OCI-LY3 (cell line): ENCODE data around the gene ZNF304.

Experiments
- H2AFZ ChIP-seq: fragments of 200-600, 300-600 bp; shearing (Covaris generic); 2 replicates; pipeline ENCODE4 v1.6.0; 2014; ENCODE audit warnings: antibody characterized with exemption, low read depth, low read length
- H3K27ac ChIP-seq: fragments of 200-600, 300-600 bp; sonication (generic); 2 replicates; pipeline ENCODE4 v1.5.1; 2014; ENCODE audit warnings: mild to moderate bottlenecking, low read length, moderate library complexity, mixed read lengths
- H3K27me3 ChIP-seq: fragments of 200-600, 300-600 bp; sonication (generic); 2 replicates; pipeline ENCODE4 v1.6.1; 2014; ENCODE audit warnings: low read depth, low read length, mixed read lengths
- H3K36me3 ChIP-seq: fragments of 200-600, 300-600 bp; sonication (generic); replicated peaks from 2 replicates; pipeline ENCODE3; 2014; ENCODE audit warnings: low read depth, low read length, mixed read lengths
- H3K4me1 ChIP-seq: fragments of 300-600, 200-600 bp; sonication (generic); 2 replicates; pipeline ENCODE4 v1.6.1; 2014; ENCODE audit warnings: low read length, mixed read lengths
- H3K4me2 ChIP-seq: fragments of 200-600, 300-600 bp; sonication (generic); 2 replicates; pipeline ENCODE4 v1.6.1; 2014; ENCODE audit warnings: low read length, mixed read lengths
- H3K4me3 ChIP-seq: fragments of 300-600, 200-600 bp; sonication (generic); 2 replicates; pipeline ENCODE4 v1.5.1; 2014; ENCODE audit warnings: antibody characterized with exemption, mild to moderate bottlenecking, low read length, moderate library complexity
- H3K79me2 ChIP-seq: fragments of 300-600, 200-600 bp; shearing (Covaris generic); 2 replicates; pipeline ENCODE4 v1.6.1; 2014; ENCODE audit warnings: mild to moderate bottlenecking, low read length, mixed read lengths
- H3K9ac ChIP-seq: fragments of 300-600, 200-600 bp; shearing (Covaris generic); 2 replicates; pipeline ENCODE4 v1.6.0; 2014; ENCODE audit warnings: mild to moderate bottlenecking, low read length, moderate library complexity
- H3K9me3 ChIP-seq: fragments of 200-600, 300-600 bp; shearing (Covaris generic); 2 replicates; pipeline ENCODE4 v1.6.1; 2014; ENCODE audit warnings: low read length, mixed read lengths; ENCODE audit not compliant: insufficient read depth
- H4K20me1 ChIP-seq: fragments of 200-600, 300-600 bp; sonication (generic); 2 replicates; pipeline ENCODE4 v1.6.1; 2016; ENCODE audit warnings: low read length, mixed read lengths; ENCODE audit not compliant: insufficient read depth
- EZH2phosphoT487 ChIP-seq: fragments of 200-600 bp; shearing (Covaris generic); IDR thresholded peaks from 2 replicates; pipeline ENCODE4 v1.6.1; 2018; ENCODE audit warnings: antibody characterized with exemption, mixed run types, low read depth
- TF ChIP-seq, protein P1 (sequence below): fragments of 200-600, 300-600 bp; sonication (generic); IDR thresholded peaks from 2 replicates; pipeline ENCODE4 v1.5.1; 2014; ENCODE audit warnings: antibody characterized with exemption, low read length, low read depth

ZNF304 gene

DNA sequence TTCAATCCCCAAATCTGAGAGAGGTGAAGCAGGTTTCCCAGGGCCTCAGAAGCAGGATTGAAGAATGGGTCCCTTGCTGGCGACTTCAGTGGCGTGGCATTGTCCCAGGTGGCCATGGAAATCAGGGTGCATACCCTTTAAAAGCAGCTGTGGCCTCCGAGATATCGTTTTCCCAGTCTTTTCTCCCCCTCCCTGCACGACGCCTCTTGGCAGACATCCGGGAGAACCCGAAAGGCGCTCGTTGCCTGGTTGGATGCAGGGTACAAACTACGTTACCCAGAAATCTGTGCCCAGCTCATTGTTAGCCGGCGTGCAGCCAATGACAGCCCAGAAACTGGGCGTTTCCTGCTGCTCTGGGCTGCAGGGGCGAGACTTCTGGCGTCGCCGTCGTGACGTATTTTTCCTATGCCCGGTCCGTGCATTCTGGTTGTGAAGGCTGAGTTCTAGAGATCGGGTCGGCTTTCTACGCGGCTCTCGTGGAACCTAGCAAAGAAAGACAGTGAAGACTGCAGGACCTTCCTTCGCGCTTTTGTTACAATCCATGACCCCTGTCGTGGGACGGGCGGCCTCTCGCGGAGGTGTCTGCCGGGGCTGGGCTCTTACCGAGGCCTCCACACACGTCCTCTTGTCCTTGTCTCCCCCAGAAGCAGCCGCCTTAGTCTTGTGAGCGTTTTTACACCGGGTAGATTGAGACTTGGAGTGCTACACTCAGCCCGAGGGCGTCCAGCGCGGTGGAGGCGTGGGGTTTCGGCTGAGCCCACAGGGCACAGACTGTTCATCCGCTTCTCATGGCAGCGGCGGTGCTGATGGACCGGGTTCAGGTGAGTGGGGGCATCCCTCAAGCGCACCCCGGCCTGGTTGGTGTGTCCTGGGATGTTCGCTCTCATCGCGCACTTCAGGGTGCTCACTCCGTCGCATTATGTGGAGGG lies at the start of gene ZNF304:
TSS of gene ZNF304 (plus strand) at position 395 of the 929 bp plus-strand sequence. CDS start at position 789, 394 bp downstream.
- Histone ChIP-seq H3K27me3 (no peaks in the 10 kb centered on the region), H3K27ac (no peak within 1 kb of the TSS), H2AFZ (peak within 1 kb of the TSS; percentile 69), H3K4me2 (peak within 1 kb of the TSS; percentile 92), H3K36me3 (peaks cover 17% of the 10 kb centered on the region), H3K79me2 (peaks cover 27% of the 10 kb centered on the region), H3K4me3 (peak within 1 kb of the TSS; percentile 93), H3K9ac (peak within 1 kb of the TSS; percentile 80), H3K9me3 (no peaks in the 10 kb centered on the region), H4K20me1 (no peaks in the 10 kb centered on the region; the same call in 1 of the 2 replicates), H3K4me1 (peaks cover 16% of the 10 kb centered on the region)
- TF ChIP-seq, protein P1, sequence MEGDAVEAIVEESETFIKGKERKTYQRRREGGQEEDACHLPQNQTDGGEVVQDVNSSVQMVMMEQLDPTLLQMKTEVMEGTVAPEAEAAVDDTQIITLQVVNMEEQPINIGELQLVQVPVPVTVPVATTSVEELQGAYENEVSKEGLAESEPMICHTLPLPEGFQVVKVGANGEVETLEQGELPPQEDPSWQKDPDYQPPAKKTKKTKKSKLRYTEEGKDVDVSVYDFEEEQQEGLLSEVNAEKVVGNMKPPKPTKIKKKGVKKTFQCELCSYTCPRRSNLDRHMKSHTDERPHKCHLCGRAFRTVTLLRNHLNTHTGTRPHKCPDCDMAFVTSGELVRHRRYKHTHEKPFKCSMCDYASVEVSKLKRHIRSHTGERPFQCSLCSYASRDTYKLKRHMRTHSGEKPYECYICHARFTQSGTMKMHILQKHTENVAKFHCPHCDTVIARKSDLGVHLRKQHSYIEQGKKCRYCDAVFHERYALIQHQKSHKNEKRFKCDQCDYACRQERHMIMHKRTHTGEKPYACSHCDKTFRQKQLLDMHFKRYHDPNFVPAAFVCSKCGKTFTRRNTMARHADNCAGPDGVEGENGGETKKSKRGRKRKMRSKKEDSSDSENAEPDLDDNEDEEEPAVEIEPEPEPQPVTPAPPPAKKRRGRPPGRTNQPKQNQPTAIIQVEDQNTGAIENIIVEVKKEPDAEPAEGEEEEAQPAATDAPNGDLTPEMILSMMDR = no peak
- TF ChIP-seq EZH2phosphoT487 = no peak

DNA sequence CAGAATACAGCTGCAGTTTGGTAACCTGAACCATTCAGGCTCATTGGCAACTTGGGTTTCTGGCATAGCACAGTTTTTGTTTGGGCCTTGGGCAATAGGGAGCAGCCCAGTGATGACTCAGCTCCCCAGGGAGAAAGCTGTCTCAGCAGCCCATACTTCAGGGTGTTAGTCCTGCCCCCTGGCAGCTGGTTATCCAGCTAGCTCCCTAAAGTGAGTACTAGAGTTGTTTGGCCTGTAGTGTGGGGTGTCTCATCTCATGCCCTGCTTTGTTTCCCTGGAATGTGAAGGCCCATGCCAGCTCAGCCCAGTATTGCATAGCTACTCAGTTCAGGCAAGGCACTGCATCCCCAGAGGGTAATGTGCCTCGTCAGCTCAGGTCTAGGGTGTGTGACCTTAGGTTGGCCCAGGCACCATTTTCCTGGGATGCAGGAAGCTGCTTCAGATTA lies 49.0 kb upstream of the ZNF304 start:
- Histone ChIP-seq H3K79me2 (peaks cover 68% of the 10 kb centered on the region), H3K9ac (no peak overlapping the region), H3K27me3 (no peaks in the 10 kb centered on the region), H3K4me2 (no peak overlapping the region), H3K9me3 (no peaks in the 10 kb centered on the region), H3K4me1 (no peaks in the 10 kb centered on the region), H3K27ac (no peak overlapping the region), H2AFZ (no peak overlapping the region), H3K4me3 (no peak overlapping the region), H4K20me1 (peaks cover 58% of the 10 kb centered on the region), H3K36me3 (peaks cover 62% of the 10 kb centered on the region)
- TF ChIP-seq, protein P1 = no peak
- no peak for TF ChIP-seq EZH2phosphoT487

DNA sequence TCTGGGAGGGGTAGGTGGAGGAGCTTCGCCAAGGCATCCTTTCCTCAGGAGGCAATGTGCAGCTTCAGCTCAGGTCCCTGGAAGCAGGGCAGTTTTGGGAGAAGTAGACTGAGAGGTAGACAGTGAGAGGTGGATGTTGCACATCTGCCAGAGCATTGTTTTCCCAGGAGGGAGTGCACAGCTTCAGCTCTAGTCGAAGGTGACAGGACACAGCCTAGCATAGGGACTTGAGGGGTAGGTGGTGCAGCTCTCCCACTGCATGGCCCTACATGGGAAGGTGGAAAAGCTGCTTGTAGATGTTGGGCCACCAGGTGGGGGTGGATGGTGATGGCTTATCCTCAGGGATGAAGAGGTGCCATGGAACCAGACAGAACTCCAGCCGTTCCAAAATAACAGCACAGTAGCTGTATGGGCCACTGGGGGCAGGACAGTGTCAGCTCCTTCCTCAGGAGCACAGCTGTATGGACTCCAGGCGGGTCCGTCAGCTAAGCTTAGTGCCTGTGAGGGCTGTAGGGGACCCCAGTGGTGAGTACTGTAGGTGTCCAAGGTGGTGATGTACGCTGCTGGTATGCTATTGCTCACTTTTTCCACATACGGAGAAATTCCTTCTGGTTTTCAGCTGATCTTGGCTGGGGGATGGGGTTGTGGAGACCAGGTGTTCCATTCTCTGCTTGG lies 48.2 kb upstream of the ZNF304 start:
- Histone ChIP-seq H3K4me2 (no peak overlapping the region), H3K27ac (no peak overlapping the region), H2AFZ (no peak overlapping the region), H4K20me1 (peaks cover 52% of the 10 kb centered on the region), H3K4me1 (no peaks in the 10 kb centered on the region), H3K27me3 (no peaks in the 10 kb centered on the region), H3K36me3 (peaks cover 56% of the 10 kb centered on the region), H3K79me2 (peaks cover 60% of the 10 kb centered on the region), H3K9me3 (no peaks in the 10 kb centered on the region), H3K4me3 (no peak overlapping the region), H3K9ac (no peak overlapping the region)
- TF ChIP-seq, protein P1 = no peak
- TF ChIP-seq EZH2phosphoT487 = no peak

DNA sequence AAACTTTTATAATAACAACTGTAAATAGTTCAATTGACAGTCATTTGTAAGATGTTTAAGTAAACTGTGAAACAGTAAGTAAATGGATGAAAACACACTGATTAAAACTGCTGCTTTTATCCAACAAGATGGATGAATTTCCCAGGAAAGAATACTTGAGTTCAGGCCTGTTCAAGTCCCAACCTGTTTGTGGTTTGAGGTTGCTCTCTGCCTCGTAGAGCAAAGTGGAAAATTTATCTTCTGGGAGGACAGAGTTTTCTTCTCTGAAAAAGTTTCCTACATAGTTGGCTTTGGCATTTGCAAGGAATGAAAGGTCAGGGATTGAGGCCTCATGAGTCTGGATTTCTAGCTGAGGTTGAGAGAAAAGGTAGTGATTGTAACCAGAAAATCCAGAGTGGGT lies 46.0 kb upstream of the ZNF304 start:
- Histone ChIP-seq H3K4me3 (no peak overlapping the region), H4K20me1 (peaks cover 58% of the 10 kb centered on the region), H3K27me3 (no peaks in the 10 kb centered on the region), H3K4me1 (no peaks in the 10 kb centered on the region), H3K36me3 (peaks cover 50% of the 10 kb centered on the region), H3K9ac (no peak overlapping the region), H3K9me3 (no peaks in the 10 kb centered on the region), H2AFZ (no peak overlapping the region), H3K79me2 (peaks cover 42% of the 10 kb centered on the region), H3K27ac (no peak overlapping the region), H3K4me2 (no peak overlapping the region)
- TF ChIP-seq EZH2phosphoT487 = no peak
- TF ChIP-seq, protein P1 = no peak
